Stimulated activated CD4-positive, alpha-beta T cell treated with anti-CD3 and anti-CD28 coated beads, Interleukin-1b, Interleukin-23, amount 100 ng/mL, for 4 hours (primary cell): Measurements from ENCODE around the gene C1orf94.
"Not testable (repeated sequence)": the region's sequence is repeated elsewhere in the genome, so short reads cannot be mapped to it uniquely, and the experiment has no call there.

Source experiments
- DNase-seq, 2 donors: peaks; one replicate each; pipeline ENCODE4 v3.0.0-alpha.2; 2020; ENCODE audit warnings: low read depth in 2 of 2

C1orf94 gene

DNA sequence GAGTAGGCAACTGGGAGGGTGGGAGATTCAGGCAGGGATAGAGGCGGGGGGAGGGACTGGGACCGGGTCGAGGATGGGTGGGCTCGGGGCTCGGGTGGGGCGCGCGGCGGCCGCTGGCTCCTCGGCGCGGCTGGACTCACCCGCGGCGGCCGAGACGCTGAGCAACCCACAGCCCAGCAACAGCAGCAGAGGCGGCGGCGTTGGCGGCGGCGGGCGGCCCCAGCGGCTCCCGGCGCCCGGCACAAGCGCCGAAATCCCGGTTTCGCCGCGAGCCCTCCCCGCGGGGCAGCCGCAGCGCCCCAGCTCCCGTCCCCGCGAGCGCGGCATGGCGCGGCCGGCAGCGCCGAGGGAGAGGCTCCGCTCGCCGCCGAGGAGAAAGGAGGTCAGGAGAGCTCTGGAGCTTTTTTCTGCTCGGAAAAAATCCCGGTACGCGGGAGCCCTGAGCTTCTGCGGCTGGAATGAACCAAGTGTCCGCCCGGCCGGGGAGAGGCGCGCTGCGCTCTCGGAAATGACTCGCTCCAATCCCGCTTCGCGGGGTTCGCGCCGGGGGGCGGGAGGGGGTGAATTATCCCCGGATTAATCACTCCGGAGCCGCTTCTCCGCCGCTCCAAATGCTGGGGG, 11.8 kb upstream of the C1orf94 start, which contains the start of gene CSMD2:
TSS of gene CSMD2 (minus strand) at position 460 of the 621 bp plus-strand sequence. CDS start at position 327, 133 bp downstream.
- DNase-seq = no peak

DNA sequence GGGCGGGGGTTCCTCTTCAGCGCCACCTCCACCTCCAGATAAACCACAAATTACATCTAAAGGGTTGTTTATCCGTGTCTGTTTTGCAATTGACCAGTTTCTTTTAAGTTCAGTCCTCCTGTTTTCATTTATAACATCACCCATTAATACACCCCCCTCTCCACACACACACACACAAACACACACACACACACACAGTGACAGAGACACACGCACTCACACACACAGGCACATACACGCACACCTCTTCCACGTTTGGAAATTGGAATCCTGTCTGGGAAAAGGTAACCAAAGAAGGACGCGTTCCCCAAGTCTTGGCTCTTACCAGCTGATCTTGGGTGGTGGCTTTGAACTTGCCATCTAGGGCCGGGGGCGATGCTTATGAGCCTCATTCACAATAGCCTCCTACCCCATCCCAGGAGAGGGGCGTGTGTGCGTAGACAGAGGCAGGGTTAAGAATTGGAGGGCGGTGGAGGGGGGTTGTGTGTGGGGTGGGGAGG, 11.2 kb upstream of the C1orf94 start:
- no peak for DNase-seq

DNA sequence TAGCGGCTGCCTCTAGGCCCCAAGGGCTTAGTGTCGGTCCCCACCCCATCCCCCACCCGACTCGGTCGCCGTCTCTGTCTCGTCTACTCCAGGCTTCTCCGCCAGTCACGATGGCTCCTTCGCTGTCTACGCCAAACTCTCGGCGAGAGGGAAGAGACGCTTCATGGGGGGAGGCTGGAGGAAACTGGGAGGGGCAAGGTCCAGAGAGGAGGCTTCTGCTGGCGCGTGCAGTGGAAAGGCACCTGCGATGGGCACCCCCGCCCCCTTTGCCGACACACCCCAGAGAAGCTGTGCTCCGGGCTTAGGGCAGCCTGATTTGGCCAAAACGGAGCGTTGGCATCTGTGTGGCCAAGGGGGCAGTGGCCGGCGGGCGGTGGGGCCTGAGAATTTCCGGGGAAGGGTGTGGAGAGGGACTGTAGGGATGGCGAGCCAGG, 10.5 kb upstream of the C1orf94 start:
- DNase-seq = no peak

DNA sequence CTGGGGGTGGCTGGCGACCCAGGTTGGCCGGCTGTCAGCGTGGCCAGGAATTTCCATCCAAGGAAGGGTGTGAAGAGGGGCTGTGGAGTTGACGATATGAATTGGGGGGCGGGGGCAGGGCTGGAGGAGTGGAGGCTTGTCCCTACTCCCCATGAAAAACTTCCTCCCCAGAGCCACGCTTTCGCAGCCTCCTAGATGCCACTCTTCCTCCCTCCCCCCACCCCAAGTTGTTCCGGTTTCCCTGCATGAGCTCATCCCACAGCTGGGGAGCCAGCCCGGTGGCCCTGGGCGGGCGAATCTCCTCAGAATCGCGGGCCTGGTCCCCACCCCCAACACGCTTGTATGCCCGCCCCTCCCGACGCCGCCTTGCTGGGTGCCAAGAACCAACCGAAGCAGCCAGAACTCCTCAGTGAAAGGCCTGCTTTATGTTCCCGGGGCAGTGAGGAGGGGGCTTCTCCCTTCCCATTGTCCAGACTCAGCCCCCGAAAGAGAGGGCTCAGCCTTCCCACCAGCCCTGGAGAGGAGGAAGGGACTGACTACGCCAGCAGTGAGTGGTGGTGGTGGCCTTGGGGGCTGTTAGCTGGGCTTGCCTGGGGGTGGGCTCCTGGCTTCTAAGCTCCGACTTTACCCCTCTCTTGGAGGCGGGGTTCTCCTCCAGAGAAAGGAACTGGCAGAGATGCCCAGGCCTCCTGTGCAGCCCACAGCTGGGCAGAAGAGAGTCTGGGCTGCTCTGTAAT, 9.9 kb upstream of the C1orf94 start:
- no peak for DNase-seq

DNA sequence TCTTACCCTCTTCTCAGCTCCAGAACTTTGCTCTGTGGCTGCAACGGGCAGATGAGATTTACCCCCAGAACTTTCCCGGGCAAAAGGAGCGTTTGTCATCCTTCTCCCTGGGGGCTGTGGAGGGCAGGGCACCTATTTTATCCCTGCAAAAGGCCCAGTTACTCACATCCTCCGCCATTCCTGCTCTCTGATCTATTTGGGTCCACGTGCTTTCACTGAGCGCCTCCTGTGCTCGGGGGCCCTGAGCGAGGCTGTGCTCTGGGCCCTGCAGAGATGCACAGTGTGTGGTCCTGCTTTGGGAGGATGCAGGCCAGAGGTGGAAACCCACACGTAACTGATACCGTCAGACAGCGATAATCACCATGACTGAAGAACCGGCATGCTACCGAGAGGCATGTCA, 9.3 kb upstream of the C1orf94 start:
- DNase-seq = no peak

DNA sequence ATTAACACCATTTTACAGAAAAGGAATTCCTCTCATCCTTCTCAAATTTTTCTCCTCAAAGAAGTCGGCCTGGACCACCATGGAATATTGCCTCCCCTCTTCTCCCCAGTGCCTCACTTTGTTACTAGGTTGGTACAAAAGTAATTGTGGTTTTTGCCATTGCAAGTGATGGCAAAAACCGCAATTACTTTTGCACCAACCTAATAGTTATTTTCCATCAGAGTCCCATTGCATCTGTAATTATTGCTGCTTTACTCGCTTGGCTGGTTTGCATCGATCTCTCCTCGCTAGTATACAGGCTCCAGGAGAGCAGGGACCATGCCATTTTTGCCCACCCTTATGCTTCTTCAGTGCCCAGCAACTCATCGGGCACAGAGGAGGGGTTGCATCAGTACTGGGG, 963 bp upstream of the C1orf94 start:
- DNase-seq = no peak

DNA sequence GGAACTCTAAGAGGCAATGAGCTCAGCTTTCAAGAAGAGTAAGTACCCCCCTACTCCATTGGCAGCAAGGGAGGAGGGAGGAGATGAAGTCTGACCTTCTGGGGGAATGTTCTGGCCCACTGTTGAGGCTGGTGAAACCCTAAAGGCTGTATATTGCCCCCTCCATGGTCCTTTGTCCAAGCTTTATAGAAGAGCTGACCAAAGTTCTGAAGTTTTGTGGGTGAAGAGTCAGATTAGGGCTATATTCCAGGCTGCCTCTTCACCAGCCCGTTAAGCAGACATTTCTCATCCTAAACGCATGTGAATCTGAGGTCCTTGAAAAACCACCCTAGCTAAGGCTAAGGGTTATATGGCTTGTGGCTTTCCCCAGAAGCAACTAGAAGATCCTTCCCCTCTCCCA, 1.4 kb downstream of the C1orf94 start:
- no peak for DNase-seq

DNA sequence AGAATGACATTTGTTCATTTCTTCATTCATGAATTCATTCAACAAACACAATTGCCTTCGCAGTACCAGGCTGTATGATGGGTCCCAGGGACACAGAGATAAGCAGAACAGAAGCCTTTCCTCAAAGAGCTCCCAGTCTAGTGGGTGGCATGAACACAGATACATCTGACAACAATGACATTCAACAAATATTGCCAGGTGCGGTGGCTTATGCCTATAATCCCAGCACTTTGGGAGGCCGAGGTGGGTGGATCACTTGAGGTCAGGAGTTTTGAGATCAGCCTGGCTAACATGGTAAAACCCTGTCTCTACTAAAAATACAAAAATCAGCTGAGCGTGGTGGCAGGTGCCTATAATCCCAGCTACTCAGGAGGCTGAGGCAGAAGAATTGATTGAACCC, 6.7 kb downstream of the C1orf94 start:
- DNase-seq = not testable (repeated sequence)

DNA sequence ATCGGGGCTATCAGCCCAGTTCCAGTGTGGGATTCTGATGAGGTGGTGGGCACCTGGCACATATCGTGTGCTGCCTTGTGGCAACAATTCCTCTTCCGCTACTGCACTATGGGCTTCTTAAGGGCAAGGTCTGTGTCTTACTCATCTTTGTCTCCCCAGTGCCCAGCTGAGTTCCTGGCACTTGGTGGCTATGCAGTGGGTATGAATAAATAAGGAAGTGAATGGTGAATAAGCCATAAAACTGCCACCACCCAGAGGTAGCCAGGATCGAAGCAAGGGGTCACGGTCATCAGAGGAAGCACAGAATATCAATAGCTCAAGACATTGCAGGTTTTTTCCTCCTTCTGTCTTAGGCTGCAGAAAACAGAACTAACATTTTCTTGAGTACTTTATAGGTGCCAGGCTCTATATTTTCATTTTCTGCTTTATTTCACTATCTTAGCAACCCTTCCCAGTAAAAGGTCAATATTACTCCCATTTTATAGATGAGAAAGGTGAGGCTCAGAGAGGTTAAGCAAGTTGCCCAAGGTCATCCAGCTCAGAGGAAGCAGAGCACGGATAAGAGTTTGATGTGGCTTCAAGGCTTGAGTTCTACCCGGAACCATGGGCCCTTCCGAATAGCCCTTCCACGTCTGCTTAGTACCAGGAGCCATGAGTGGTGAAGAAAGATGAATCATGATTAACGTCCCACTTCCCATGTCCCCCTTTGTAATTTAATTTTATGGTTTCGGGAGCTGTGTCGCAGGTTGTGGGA, 10.2 kb downstream of the C1orf94 start:
- DNase-seq = no peak

DNA sequence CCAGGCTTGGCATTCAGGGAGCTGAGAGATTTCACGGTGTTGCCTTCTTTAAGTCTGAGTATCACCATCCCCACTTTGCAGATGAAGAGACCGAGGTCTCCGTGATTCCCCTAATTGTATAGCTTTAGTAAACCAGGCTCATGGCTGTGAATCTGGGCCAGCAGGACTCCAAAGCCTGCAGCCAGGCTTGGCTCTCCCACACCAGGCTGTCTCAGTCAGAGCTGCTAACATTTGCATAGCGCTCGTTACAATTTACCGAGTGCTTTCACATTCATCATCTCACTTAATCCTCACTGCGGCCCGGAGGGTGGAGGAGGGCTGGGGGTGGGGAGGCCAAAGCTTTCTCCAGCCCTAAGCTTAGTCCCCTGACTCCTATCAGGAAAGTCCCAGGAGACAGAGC, 11.7 kb downstream of the C1orf94 start:
- DNase-seq = no peak

DNA sequence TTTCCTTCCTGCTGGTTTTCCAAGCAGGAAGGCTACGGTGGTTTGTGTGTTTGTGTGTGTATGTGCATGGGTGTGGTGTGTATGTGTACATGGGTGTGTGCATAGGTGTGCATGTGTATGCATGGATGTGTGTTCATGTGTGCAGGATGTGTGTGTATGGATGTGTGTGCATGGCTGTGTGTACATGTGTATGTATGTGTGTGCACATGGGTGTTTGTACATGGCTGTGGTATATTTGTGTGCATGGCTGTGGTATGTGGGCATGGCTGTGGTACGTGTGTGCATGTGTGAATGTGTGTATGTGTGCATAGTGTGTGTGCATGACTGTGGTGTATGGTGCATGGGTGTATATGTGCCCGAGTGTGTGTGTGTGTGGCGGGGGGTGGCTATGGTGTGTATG, 12.3 kb downstream of the C1orf94 start:
- no peak for DNase-seq

DNA sequence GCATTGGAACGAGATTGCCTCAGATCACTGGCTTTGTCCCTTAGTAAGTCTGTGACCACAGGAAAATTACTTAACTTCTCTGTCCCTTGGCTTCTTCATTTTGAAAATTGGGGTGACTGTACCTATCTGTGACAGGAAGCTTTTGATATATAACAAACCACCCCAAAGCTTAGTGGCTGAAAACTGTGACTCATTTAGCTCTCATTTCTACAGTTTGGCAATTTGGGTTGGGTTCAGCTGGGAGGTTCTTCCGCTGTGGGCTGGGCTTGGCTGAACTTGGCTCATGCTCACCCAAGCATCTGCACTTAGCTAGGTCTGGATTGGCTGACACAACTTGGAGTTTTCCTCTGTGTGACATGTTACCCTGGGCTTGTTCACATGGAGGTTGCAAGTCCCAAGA, 14.0 kb downstream of the C1orf94 start:
- DNase-seq = no peak

DNA sequence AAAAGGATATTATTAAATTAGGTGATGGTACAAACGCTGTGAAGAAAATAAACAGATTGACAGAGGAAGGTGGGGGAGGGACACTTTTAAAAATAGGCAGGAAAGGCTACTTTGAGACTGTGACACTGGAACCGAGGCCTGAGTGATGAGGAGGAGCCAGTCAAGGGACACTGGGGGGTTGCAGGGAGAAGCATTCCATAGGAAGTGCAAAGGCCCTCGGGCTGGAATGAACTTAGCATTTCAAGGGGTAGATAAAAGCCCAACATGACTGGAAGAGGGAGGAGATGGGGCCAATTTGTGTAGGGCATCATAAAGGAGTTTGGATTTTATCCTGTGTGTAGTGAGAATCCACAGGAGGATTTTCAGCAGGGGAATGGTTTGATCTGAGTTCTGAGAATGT, 15.9 kb downstream of the C1orf94 start:
- no peak for DNase-seq

DNA sequence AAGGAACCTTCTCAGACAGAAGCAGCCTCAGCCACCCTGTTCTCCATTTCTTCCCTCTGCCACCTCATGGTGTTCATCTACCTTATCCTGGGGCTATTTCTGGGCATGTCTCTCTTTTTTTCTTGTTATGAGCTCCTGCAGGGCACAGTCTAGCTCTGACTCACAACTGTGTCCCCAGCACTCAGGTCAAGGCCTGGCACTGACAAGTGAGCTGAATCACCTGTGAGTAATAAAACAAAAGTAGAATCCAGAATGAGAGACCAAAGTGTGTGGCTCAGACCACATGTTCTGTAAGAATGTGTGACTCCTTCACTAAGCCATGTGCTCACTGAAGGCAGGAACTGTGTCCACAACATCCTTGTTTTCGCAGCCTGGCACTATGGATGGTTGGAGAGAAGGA, 23.2 kb downstream of the C1orf94 start:
- DNase-seq = no peak

DNA sequence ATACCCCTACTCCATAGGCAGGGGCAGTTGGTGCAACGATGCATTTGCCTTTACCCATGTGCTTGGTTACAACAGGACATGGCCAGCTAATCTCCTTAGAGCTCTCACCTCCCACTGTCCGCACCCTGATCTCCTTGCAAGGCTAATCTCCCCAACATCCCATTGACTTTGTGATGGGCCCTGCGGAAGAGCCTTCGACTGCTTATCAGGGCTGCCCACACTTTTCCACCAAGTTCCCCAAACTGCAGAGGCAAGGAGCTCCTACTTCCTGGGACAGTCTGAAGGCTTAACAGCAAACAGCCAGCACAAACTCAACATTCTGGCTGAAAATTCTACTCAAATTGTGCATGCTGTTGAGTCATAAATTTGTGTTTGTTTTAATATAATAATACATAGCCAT, 36.0 kb downstream of the C1orf94 start:
- DNase-seq = no peak

DNA sequence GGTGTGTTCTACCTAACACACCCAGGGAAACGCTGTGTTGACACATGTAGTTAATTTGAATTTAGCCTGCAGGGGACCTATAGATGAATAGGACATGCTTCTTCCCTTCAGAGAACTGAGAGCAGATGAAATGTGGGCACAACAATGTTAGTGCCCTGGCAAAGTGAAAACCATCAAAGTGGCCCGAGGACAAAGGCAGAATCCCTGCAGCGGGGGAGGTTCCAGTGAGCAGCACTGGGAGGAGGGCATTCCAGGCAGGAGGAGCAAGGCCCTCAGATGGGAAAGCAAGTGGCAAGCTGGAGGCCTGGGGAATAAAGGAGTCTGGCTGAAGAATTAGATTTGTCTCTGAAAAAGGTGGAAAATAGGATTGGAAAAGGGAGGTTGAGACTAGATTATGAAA, 37.2 kb downstream of the C1orf94 start:
- no peak for DNase-seq

DNA sequence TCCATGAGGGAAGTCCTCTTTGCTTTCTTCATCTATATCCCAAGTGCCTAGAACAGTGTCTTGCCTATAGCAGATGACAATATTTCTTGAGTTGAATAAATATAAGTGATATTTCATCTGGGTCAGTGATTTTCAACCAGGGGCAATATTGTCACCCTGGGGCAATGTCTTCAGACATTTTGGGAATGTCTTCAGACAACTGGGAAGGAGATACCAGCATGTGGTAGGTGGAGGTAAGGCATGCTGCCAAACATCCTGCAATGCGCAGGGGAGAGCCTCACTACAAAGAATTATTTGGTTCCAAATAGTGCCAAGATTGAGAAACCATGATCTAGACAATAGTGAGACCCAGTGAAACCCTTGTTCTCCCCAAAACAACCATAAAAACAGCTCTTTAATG, 54.7 kb downstream of the C1orf94 start:
- DNase-seq = no peak

DNA sequence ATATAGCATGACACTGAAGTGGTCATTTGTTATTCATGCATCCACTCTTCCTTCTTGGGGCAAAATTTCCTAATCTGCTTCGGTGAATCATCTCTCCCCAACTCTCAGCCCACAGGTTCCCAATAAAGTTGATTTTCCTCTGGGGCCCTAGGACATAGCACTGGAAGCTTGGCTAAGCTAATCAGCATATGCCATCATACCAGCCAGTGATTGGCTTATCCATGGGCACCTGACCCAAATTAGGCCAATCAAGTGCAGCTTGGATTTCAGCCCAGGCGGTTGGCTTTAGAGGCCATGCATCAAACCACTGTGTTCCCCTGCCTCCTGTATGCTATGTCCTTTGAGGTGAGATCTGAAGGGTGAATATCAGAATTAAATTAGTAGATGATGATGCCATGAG, 58.9 kb downstream of the C1orf94 start:
- no peak for DNase-seq

DNA sequence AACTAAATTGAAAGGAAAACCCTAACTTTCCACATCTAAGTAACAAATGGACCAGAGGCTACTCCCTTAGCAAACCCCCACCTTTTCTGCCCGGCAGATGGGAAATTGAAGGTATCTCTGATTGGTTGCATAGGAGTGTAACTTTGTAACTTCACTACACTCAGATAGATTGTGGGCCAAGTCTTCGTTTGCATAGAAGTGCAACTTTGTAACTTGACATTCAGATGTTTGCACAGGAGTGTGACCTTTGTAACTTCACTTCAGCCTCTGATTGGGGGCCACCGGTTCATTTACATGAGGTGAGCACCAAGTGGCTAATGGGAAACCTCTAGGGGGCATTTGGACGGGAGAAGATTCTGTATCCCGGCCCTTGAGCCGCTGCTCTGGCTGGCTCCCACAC, 59.4 kb downstream of the C1orf94 start:
- no peak for DNase-seq

DNA sequence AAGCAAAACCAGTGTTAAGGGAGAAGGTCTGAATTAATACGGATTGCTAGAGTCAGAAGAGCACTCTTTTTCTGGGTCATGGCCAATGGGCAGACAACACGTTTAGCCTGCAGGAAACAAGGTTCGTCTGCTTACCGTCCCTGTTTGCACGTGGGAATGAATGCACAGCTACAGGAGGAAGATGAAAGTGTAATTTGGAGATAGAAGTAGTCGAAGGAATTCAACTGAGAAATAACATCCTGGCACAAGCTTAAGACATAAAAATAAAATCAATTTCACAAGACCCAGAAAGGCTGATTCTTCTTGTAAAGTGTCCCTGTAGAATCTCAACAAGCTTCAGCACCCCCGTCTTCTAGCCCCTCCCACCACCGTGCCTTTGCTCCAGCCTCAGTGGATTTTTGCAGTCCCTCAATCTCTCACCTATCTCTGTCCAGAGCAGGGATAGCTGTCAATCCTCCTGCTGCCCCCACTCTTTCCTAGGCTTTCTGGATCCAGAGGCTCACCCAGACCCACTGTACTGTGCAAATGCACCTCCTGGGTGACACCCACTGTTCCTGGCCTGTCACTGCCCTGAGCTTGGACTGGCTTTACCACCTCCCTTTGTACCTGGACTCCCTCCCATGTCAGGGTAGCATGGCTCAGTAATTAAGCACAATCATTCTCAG, 60.6 kb downstream of the C1orf94 start:
- no peak for DNase-seq

DNA sequence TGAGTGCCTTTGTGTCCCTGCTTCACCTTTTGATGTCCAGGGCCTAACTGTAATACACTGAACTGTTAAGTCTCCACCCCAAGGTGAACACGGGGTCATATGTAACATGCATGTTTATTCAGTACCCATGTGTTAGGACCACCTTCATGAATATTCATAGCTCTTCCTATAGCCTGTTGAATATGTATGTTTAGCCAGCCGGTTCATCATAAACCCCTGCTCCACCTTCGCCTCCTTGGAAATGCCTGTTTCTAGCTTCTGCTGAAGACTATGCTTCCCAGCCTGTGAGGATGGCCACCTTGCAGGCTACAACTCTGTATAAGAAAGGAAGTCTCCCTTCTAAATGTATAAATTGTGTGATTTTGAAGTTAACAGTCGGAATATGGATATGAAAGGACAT, 69.3 kb downstream of the C1orf94 start:
- DNase-seq = no peak

DNA sequence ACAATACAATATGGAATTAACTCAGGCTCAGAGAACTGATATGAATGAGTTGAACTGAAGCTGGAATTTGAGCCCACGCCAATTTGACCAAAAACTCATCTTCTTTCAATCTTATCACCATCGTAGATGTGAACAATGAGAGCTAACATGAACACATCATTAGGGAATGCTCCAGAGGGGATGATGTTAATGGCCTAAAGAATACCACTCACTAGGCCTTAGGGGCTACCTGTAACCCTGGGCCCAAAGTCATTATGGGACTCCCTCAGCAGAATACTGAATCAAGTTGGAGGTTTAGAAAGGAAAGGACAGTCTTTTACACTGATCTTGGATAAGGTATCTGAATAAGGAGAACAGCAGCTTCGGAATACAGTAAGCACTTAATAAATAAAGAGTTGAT, 73.6 kb downstream of the C1orf94 start:
- DNase-seq = no peak
